Measurements from ENCODE around the gene GLP1R.

Gene GLP1R

GRCh38 chr6:39058471-39059147, 10.0 kb downstream of the GLP1R start:
- Histone ChIP-seq H3K36me3 (no peaks in the 10 kb centered on the region), H3K27me3 (no peaks in the 10 kb centered on the region; the same call in 1 of the 2 replicates), H3K4me1 (no peaks in the 10 kb centered on the region), H3K4me3 (ENCODE audit: low read depth, low read length) (no peak overlapping the region), H3K9me3 (no peaks in the 10 kb centered on the region)
- no peak for TF ChIP-seq CTCF (IDR thresholded peaks at IDR 0.05; ENCODE audit: low read depth, low read length)
- DNase-seq = no peak

GRCh38 chr6:39059496-39060310, 11.1 kb downstream of the GLP1R start:
- TF ChIP-seq CTCF (IDR thresholded peaks at IDR 0.05; ENCODE audit: low read depth, low read length) = no peak
- Histone ChIP-seq H3K4me1 (no peaks in the 10 kb centered on the region), H3K36me3 (no peaks in the 10 kb centered on the region), H3K9me3 (no peaks in the 10 kb centered on the region), H3K4me3 (ENCODE audit: low read depth, low read length) (no peak overlapping the region), H3K27me3 (no peaks in the 10 kb centered on the region; the same call in 1 of the 2 replicates)
- DNase-seq = peak; percentile 42

- H3K27me3 ChIP-seq = no peaks in the 10 kb centered on the region; the same call in 1 of the 2 replicates
- no peaks in the 10 kb centered on the region for H3K4me1 ChIP-seq
- H3K36me3 ChIP-seq = no peaks in the 10 kb centered on the region
- H3K4me3 ChIP-seq (ENCODE audit: low read depth, low read length) = no peak overlapping the region
- no peak for DNase-seq
- TF ChIP-seq CTCF (IDR thresholded peaks at IDR 0.05; ENCODE audit: low read depth, low read length) = no peak
- H3K9me3 ChIP-seq = no peaks in the 10 kb centered on the region
Measured at GRCh38 chr6:39060467-39061160, 12.0 kb downstream of the GLP1R start.

GRCh38 chr6:39061182-39061581, 12.6 kb downstream of the GLP1R start:
- no peak for TF ChIP-seq CTCF (IDR thresholded peaks at IDR 0.05; ENCODE audit: low read depth, low read length)
- Histone ChIP-seq H3K9me3 (no peaks in the 10 kb centered on the region), H3K27me3 (peaks cover 4% of the 10 kb centered on the region), H3K4me3 (ENCODE audit: low read depth, low read length) (no peak overlapping the region), H3K4me1 (no peaks in the 10 kb centered on the region), H3K36me3 (no peaks in the 10 kb centered on the region)
- DNase-seq = no peak

- Histone ChIP-seq H3K4me1 (no peaks in the 10 kb centered on the region), H3K27me3 (peaks cover 5% of the 10 kb centered on the region), H3K9me3 (no peaks in the 10 kb centered on the region), H3K4me3 (ENCODE audit: low read depth, low read length) (no peak overlapping the region), H3K36me3 (no peaks in the 10 kb centered on the region)
- no peak for DNase-seq
- no peak for TF ChIP-seq CTCF (IDR thresholded peaks at IDR 0.05; ENCODE audit: low read depth, low read length)
Measured at GRCh38 chr6:39061588-39061987, 13.0 kb downstream of the GLP1R start.

Measured in BE2C (cell line).